Natural killer cell (primary cell): Measurements from ENCODE around the gene TRIM39. TPM values are rescaled to one million over a fixed set of nuclear protein-coding genes. Genes with fewer than 3 reads are reported as not detected.

ENCODE experiments used
- ATAC-seq, 3 donors: fragments of 150-1000 bp in 2 of 3; fragments of 200-7000 bp in 1 of 3; cut with Tn5 transposase; 1 replicate in 1 of 3; 2 replicates in 2 of 3; pipeline ENCODE4 v1.10.0; 2021; ENCODE audit warnings: mild to moderate bottlenecking in 2 of 3, moderate library complexity in 2 of 3
- DNase-seq, 2 donors: peaks; one replicate each; pipeline versions ENCODE4 v3.0.0 to v3.0.0-alpha.2; 2013 to 2021; ENCODE audit warnings: mixed read lengths in 1 of 2
- H3K27ac ChIP-seq: one replicate; pipeline ENCODE4 v1.5.1; 2013; ENCODE audit warnings: mild to moderate bottlenecking, low read length
- H3K27me3 ChIP-seq: one replicate; pipeline ENCODE4 v1.6.1; 2013; ENCODE audit warnings: low read length; ENCODE audit not compliant: control insufficient read depth, insufficient read depth
- H3K36me3 ChIP-seq: one replicate; pipeline ENCODE4 v1.6.1; 2013; ENCODE audit warnings: low read length; ENCODE audit not compliant: control insufficient read depth, insufficient read depth
- H3K4me1 ChIP-seq: one replicate; pipeline ENCODE4 v1.6.1; 2013; ENCODE audit warnings: low read length; ENCODE audit not compliant: control insufficient read depth, insufficient read depth
- H3K4me3 ChIP-seq: one replicate; pipeline ENCODE4 v1.5.1; 2013; ENCODE audit warnings: low read length
- H3K9me3 ChIP-seq: one replicate; pipeline ENCODE4 v1.6.1; 2013; ENCODE audit warnings: low read length; ENCODE audit not compliant: control insufficient read depth, insufficient read depth
- H3K27ac Mint-ChIP-seq, 2 donors: one replicate each; pipeline ENCODE4 v1.8.0; 2022; ENCODE audit warnings: mild to moderate bottlenecking in 2 of 2, mixed read lengths in 2 of 2, moderate library complexity in 1 of 2
- H3K27me3 Mint-ChIP-seq, 2 donors: one replicate each; pipeline ENCODE4 v1.8.0; 2022; ENCODE audit warnings: low read depth in 2 of 2, mixed read lengths in 2 of 2
- H3K36me3 Mint-ChIP-seq: one replicate; pipeline ENCODE4 v1.8.0; 2022; ENCODE audit warnings: mixed read lengths
- H3K4me1 Mint-ChIP-seq, 2 donors: one replicate each; pipeline ENCODE4 v1.8.0; 2022; ENCODE audit warnings: mixed read lengths in 2 of 2
- H3K4me3 Mint-ChIP-seq: one replicate; pipeline ENCODE4 v1.8.0; 2022; ENCODE audit warnings: mild to moderate bottlenecking, moderate library complexity, mixed read lengths
- H3K9me3 Mint-ChIP-seq, 2 donors: one replicate each; pipeline ENCODE4 v1.8.0; 2022; ENCODE audit warnings: mixed read lengths in 2 of 2
- WGBS: methylation state at CpG from one replicate; pipeline ENCODE4 v1.1.7; 2013; ENCODE audit warnings: missing lambda C conversion rate; ENCODE audit not compliant: insufficient coverage; 5-methylcytosine and 5-hydroxymethylcytosine counted together
- intact Hi-C: fragments of 100-400 bp; cut with micrococcal nuclease; formaldehyde crosslinking; loops from one replicate; pipeline ENCODE4 v1.14.2; 2022
- total RNA-seq, 4 donors: library from RNA; stranded (reverse); fragments of 120-200 nt in 1 of 4; gene quantifications; one replicate each; pipeline versions ENCODE4 v1.2.3 to v1.2.4, GENCODE V29; 2013 to 2022
- TF ChIP-seq, protein P1 (sequence below): fragments of 200-600 bp; IDR thresholded peaks from one replicate; pipeline ENCODE4 v1.8.0; 2022; ENCODE audit warnings: antibody characterized with exemption

The TRIM39 gene
- total RNA-seq, 3 donors from 2014 or later (not counting 1 experiment from before 2014, with no cell fraction given), result 32.1 to 40.1 (median 38.5) TPM

DNA sequence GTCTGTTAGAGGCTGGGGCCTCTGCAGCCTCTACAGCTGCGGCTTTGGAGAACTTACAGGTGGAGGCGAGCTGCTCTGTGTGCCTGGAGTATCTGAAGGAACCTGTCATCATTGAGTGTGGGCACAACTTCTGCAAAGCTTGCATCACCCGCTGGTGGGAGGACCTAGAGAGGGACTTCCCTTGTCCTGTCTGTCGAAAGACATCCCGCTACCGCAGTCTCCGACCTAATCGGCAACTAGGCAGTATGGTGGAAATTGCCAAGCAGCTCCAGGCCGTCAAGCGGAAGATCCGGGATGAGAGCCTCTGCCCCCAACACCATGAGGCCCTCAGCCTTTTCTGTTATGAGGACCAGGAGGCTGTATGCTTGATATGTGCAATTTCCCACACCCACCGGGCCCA, 2.6 kb downstream of the TRIM39 start:
- 99% methylated on average over 11 of the region's 12 CpGs for WGBS
- H3K27ac ChIP-seq, result no peak overlapping the region

DNA sequence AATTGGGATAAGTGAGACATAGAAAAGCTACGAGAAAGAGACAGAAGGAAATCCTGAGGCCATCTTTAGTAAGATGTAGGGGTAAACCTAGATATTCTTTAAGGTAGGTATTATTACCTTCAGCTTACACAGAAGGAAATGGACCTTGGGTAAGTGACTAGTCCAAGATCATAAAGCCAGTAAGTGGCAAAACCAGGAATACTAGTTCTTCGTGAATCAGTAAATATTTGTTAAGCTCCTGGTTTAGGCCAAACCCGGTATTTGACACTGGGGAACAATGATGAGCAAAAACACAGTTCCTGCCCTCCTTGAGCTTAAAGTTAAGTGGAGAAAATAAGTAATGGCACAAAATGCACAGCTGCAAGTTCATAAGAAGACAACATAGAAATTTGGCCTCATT, 5.3 kb downstream of the TRIM39 start:
- peaks cover 5% of the 10 kb centered on the region for H3K4me1 ChIP-seq
- peaks cover 64% of the 10 kb centered on the region for H3K36me3 ChIP-seq
- DNase-seq, result no peak
- H3K36me3 Mint-ChIP-seq, result peaks cover 40% of the 10 kb centered on the region
- H3K4me3 ChIP-seq, result no peak overlapping the region
- H3K27me3 Mint-ChIP-seq, result no peaks in the 10 kb centered on the region
- ATAC-seq, result no peak
- WGBS, result 94% methylated on average over 3 of the region's 3 CpGs
- H3K27me3 ChIP-seq, result no peaks in the 10 kb centered on the region
- no peaks in the 10 kb centered on the region for H3K9me3 Mint-ChIP-seq
- H3K27ac ChIP-seq, result no peak overlapping the region
- H3K27ac Mint-ChIP-seq, result no peak overlapping the region
- peaks cover 13% of the 10 kb centered on the region in 2 donors for H3K4me1 Mint-ChIP-seq
- TF ChIP-seq, protein P1, sequence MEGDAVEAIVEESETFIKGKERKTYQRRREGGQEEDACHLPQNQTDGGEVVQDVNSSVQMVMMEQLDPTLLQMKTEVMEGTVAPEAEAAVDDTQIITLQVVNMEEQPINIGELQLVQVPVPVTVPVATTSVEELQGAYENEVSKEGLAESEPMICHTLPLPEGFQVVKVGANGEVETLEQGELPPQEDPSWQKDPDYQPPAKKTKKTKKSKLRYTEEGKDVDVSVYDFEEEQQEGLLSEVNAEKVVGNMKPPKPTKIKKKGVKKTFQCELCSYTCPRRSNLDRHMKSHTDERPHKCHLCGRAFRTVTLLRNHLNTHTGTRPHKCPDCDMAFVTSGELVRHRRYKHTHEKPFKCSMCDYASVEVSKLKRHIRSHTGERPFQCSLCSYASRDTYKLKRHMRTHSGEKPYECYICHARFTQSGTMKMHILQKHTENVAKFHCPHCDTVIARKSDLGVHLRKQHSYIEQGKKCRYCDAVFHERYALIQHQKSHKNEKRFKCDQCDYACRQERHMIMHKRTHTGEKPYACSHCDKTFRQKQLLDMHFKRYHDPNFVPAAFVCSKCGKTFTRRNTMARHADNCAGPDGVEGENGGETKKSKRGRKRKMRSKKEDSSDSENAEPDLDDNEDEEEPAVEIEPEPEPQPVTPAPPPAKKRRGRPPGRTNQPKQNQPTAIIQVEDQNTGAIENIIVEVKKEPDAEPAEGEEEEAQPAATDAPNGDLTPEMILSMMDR, result no peak
- no peak overlapping the region for H3K4me3 Mint-ChIP-seq
- no peaks in the 10 kb centered on the region for H3K9me3 ChIP-seq
- intact Hi-C loops, result no loop called here

More for the DNA sequence above, 2.6 kb downstream of the TRIM39 start:
- no peaks in the 10 kb centered on the region for H3K9me3 ChIP-seq
- Mint-ChIP-seq H3K27me3 (no peaks in the 10 kb centered on the region), H3K9me3 (no peaks in the 10 kb centered on the region), H3K4me1 (peaks cover 33 to 39% of the 10 kb centered on the region in 2 donors), H3K4me3 (no peak overlapping the region), H3K36me3 (peaks cover 23% of the 10 kb centered on the region), H3K27ac (peak overlapping the region in 1 of 2 donors; percentile 99)
- TF ChIP-seq, protein P1, result no peak
- H3K4me3 ChIP-seq, result no peak overlapping the region
- peaks cover 20% of the 10 kb centered on the region for H3K4me1 ChIP-seq
- peaks cover 43% of the 10 kb centered on the region for H3K36me3 ChIP-seq
- ATAC-seq, result no peak
- intact Hi-C loops, result no loop called here
- DNase-seq, result no peak
- no peaks in the 10 kb centered on the region for H3K27me3 ChIP-seq

DNA sequence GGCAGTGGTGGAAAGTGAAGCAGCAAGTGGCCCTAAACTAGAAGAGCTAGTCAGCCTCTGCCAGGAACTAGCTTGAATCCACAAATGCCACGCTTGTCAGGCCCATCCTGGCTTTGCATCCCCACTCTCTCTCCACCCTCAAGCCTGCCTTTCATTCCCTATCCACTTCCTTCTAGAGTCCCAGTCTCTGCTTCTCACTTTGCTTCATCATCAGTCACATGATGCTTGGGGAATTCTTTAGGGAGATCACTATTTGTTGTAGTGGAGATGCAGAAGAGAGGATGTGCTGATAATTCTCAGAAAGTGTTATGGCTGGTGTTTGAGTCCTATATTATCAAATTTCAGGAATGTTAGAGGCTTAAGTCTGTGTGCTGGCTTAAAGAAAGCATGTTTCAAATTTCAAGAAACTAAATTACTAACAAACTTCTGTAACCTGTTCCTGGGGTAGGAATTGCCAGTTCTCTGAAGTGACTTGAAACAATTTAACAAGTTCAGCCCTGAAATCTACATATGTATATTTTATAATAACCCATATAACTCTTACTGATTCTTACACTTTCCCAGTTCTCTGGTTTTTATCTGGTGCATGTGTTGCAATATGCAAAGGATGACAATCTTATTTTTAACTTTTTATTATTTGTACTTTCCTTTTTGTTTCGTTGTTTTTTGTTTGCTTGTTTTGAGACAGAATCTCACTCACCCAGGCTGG, 7.5 kb downstream of the TRIM39 start:
- 91% methylated on average over 1 of the region's 2 CpGs for WGBS
- H3K9me3 Mint-ChIP-seq, result no peaks in the 10 kb centered on the region
- ATAC-seq (no peak), DNase-seq (no peak)
- no peak overlapping the region for H3K4me3 ChIP-seq
- H3K9me3 ChIP-seq, result no peaks in the 10 kb centered on the region
- H3K27me3 ChIP-seq, result no peaks in the 10 kb centered on the region
- TF ChIP-seq, protein P1, result no peak
- H3K36me3 Mint-ChIP-seq, result peaks cover 40% of the 10 kb centered on the region
- H3K36me3 ChIP-seq, result peaks cover 81% of the 10 kb centered on the region
- H3K4me1 ChIP-seq, result no peaks in the 10 kb centered on the region
- no peak overlapping the region for H3K27ac Mint-ChIP-seq
- intact Hi-C loops, result no loop called here
- H3K27me3 Mint-ChIP-seq, result no peaks in the 10 kb centered on the region
- H3K4me3 Mint-ChIP-seq, result no peak overlapping the region
- no peaks in the 10 kb centered on the region for H3K4me1 Mint-ChIP-seq
- no peak overlapping the region for H3K27ac ChIP-seq

DNA sequence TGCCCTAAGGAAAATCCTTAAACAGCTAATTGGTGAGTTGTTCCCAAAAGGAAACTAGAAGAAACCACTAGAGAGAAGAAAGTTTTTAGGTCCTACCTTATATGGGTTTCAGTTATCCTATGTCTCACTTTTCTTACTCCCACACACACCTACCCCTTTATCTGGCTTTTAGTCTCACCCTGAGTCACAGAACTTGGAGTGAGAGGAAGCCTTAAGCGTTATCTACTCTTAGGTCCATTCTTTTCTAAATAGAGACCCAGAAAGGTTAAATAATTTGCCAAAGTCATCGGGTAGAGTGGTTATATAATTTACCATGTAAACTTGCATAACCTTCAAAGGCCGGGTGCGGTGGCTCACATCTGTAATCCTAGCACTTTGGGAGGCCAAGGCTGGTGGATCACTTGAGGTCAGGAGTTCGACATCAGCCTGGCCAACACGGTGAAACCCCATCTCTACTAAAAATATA, 13.9 kb downstream of the TRIM39 start:
- WGBS, result 93% methylated on average over 5 of the region's 6 CpGs
- no peaks in the 10 kb centered on the region for H3K27me3 ChIP-seq
- Mint-ChIP-seq H3K4me3 (no peak overlapping the region), H3K9me3 (no peaks in the 10 kb centered on the region), H3K4me1 (peaks cover 6 to 9% of the 10 kb centered on the region in 2 donors), H3K36me3 (peaks cover 11% of the 10 kb centered on the region), H3K27me3 (no peaks in the 10 kb centered on the region), H3K27ac (no peak overlapping the region)
- intact Hi-C loops, result no loop called here
- TF ChIP-seq, protein P1, result no peak
- peaks cover 59% of the 10 kb centered on the region for H3K36me3 ChIP-seq
- no peaks in the 10 kb centered on the region for H3K9me3 ChIP-seq
- DNase-seq, result no peak
- no peak for ATAC-seq
- peaks cover 5% of the 10 kb centered on the region for H3K4me1 ChIP-seq
- H3K4me3 ChIP-seq, result no peak overlapping the region
- H3K27ac ChIP-seq, result no peak overlapping the region
